Measurements from ENCODE around the gene ELL2. TPM values are rescaled to one million over a fixed set of nuclear protein-coding genes. Genes with fewer than 3 reads are reported as not detected.
"Not testable (repeated sequence)": the region's sequence is repeated elsewhere in the genome, so short reads cannot be mapped to it uniquely, and the experiment has no call there.

The ELL2 gene
- total RNA-seq, 1 experiment from 2014 or later: 11.2 TPM

GRCh38 chr5:95939465-95939864 lies 22.2 kb downstream of the ELL2 start:
- in situ Hi-C loops (cut with HindIII; ENCODE audit: low pct_unique_long_range_greater_than_20kb, low sequenced_read_pairs): no loop called here
- no peak for DNase-seq (ENCODE audit: low read depth, low spot score)

GRCh38 chr5:95938766-95939165 lies 22.9 kb downstream of the ELL2 start:
- no peak for DNase-seq (ENCODE audit: low read depth, low spot score)

GRCh38 chr5:95938347-95938746 lies 23.3 kb downstream of the ELL2 start:
- no peak for DNase-seq (ENCODE audit: low read depth, low spot score)
- in situ Hi-C loops (cut with HindIII; ENCODE audit: low pct_unique_long_range_greater_than_20kb, low sequenced_read_pairs): no loop called here

More at GRCh38 chr5:95938766-95939165, 22.9 kb downstream of the ELL2 start:
- in situ Hi-C loops (cut with HindIII; ENCODE audit: low pct_unique_long_range_greater_than_20kb, low sequenced_read_pairs): no loop called here

- in situ Hi-C loops (cut with HindIII; ENCODE audit: low pct_unique_long_range_greater_than_20kb, low sequenced_read_pairs): no loop called here
- DNase-seq (ENCODE audit: low read depth, low spot score): no peak
These were observed 24.0 kb downstream of the ELL2 start for GRCh38 chr5:95937607-95938152.

- DNase-seq (ENCODE audit: low read depth, low spot score): no peak
- in situ Hi-C loops (cut with HindIII; ENCODE audit: low pct_unique_long_range_greater_than_20kb, low sequenced_read_pairs): no loop called here
These were observed 24.7 kb downstream of the ELL2 start for GRCh38 chr5:95936812-95937397.

GRCh38 chr5:95935553-95936100 lies 26.0 kb downstream of the ELL2 start:
- DNase-seq (ENCODE audit: low read depth, low spot score): no peak
- in situ Hi-C loops (cut with HindIII; ENCODE audit: low pct_unique_long_range_greater_than_20kb, low sequenced_read_pairs): no loop called here

- DNase-seq (ENCODE audit: low read depth, low spot score): no peak
- in situ Hi-C loops (cut with HindIII; ENCODE audit: low pct_unique_long_range_greater_than_20kb, low sequenced_read_pairs): no loop called here
These were observed 27.3 kb downstream of the ELL2 start for GRCh38 chr5:95934207-95934804.

GRCh38 chr5:95932941-95933340 lies 28.7 kb downstream of the ELL2 start:
- no peak for DNase-seq (ENCODE audit: low read depth, low spot score)
- in situ Hi-C loops (cut with HindIII; ENCODE audit: low pct_unique_long_range_greater_than_20kb, low sequenced_read_pairs): no loop called here

GRCh38 chr5:95931079-95931833 lies 30.4 kb downstream of the ELL2 start:
- DNase-seq (ENCODE audit: low read depth, low spot score): no peak
- in situ Hi-C loops (cut with HindIII; ENCODE audit: low pct_unique_long_range_greater_than_20kb, low sequenced_read_pairs): no loop called here

GRCh38 chr5:95930141-95930930 lies 31.3 kb downstream of the ELL2 start:
- DNase-seq (ENCODE audit: low read depth, low spot score): no peak
- in situ Hi-C loops (cut with HindIII; ENCODE audit: low pct_unique_long_range_greater_than_20kb, low sequenced_read_pairs): no loop called here

GRCh38 chr5:95928724-95929253 lies 32.9 kb downstream of the ELL2 start:
- in situ Hi-C loops (cut with HindIII; ENCODE audit: low pct_unique_long_range_greater_than_20kb, low sequenced_read_pairs): no loop called here
- DNase-seq (ENCODE audit: low read depth, low spot score): no peak

GRCh38 chr5:95927927-95928723 lies 33.5 kb downstream of the ELL2 start:
- in situ Hi-C loops (cut with HindIII; ENCODE audit: low pct_unique_long_range_greater_than_20kb, low sequenced_read_pairs): no loop called here
- DNase-seq (ENCODE audit: low read depth, low spot score): no peak

- DNase-seq (ENCODE audit: low read depth, low spot score); in situ Hi-C loops (cut with HindIII; ENCODE audit: low pct_unique_long_range_greater_than_20kb, low sequenced_read_pairs): not testable (repeated sequence)
These were observed 34.4 kb downstream of the ELL2 start for GRCh38 chr5:95927300-95927699.

- in situ Hi-C loops (cut with HindIII; ENCODE audit: low pct_unique_long_range_greater_than_20kb, low sequenced_read_pairs): no loop called here
- no peak for DNase-seq (ENCODE audit: low read depth, low spot score)
These were observed 35.7 kb downstream of the ELL2 start for GRCh38 chr5:95925939-95926338.

- DNase-seq (ENCODE audit: low read depth, low spot score): no peak
These were observed 36.3 kb downstream of the ELL2 start for GRCh38 chr5:95925378-95925744.

GRCh38 chr5:95924720-95925377 lies 36.8 kb downstream of the ELL2 start:
- in situ Hi-C loops (cut with HindIII; ENCODE audit: low pct_unique_long_range_greater_than_20kb, low sequenced_read_pairs): no loop called here
- DNase-seq (ENCODE audit: low read depth, low spot score): no peak

More at GRCh38 chr5:95925378-95925744, 36.3 kb downstream of the ELL2 start:
- in situ Hi-C loops (cut with HindIII; ENCODE audit: low pct_unique_long_range_greater_than_20kb, low sequenced_read_pairs): no loop called here

Measured in SK-MEL-5 (cell line).